ES-I3 (cell line): ENCODE data around the gene CABCOCO1.

Experiments used
- H3K36me3 ChIP-seq: 2 replicates; pipeline ENCODE4 v1.6.1; 2013; ENCODE audit warnings: mild to moderate bottlenecking, low read length, control low read depth, moderate library complexity; ENCODE audit not compliant: insufficient read depth
- H3K4me1 ChIP-seq: 2 replicates; pipeline ENCODE4 v1.6.1; 2013; ENCODE audit warnings: mild to moderate bottlenecking, control low read depth, low read length; ENCODE audit not compliant: insufficient read depth
- H3K9ac ChIP-seq: 2 replicates; pipeline ENCODE4 v1.6.1; 2013; ENCODE audit warnings: low read depth, mild to moderate bottlenecking, low read length, moderate library complexity
- H3K9me3 ChIP-seq: 2 replicates; pipeline ENCODE4 v1.6.1; 2013; ENCODE audit warnings: mild to moderate bottlenecking, low read length, moderate library complexity; ENCODE audit not compliant: control insufficient read depth, insufficient read depth

Gene CABCOCO1

GRCh38 chr10:61747307-61747706, 84.6 kb downstream of the CABCOCO1 start:
- no peaks in the 10 kb centered on the region for H3K9me3 ChIP-seq

GRCh38 chr10:61749291-61749690, 86.6 kb downstream of the CABCOCO1 start:
- H3K36me3 ChIP-seq: no peaks in the 10 kb centered on the region
- peaks cover 17% of the 10 kb centered on the region for H3K4me1 ChIP-seq
- no peaks in the 10 kb centered on the region for H3K9me3 ChIP-seq
- no peak overlapping the region for H3K9ac ChIP-seq

More at GRCh38 chr10:61747307-61747706, 84.6 kb downstream of the CABCOCO1 start:
- H3K9ac ChIP-seq: no peak overlapping the region
- H3K36me3 ChIP-seq: no peaks in the 10 kb centered on the region
- H3K4me1 ChIP-seq: peaks cover 4% of the 10 kb centered on the region

GRCh38 chr10:61750943-61751471, 88.3 kb downstream of the CABCOCO1 start:
- Histone ChIP-seq H3K4me1 (peaks cover 28% of the 10 kb centered on the region), H3K9ac (no peak overlapping the region), H3K36me3 (no peaks in the 10 kb centered on the region), H3K9me3 (no peaks in the 10 kb centered on the region)

- no peaks in the 10 kb centered on the region for H3K9me3 ChIP-seq
- peaks cover 28% of the 10 kb centered on the region for H3K4me1 ChIP-seq
- H3K36me3 ChIP-seq: no peaks in the 10 kb centered on the region
- H3K9ac ChIP-seq: no peak overlapping the region
Observed at GRCh38 chr10:61751599-61751998, 88.9 kb downstream of the CABCOCO1 start.

GRCh38 chr10:61752111-61753011, 89.6 kb downstream of the CABCOCO1 start:
- H3K9ac ChIP-seq: no peak overlapping the region
- no peaks in the 10 kb centered on the region for H3K9me3 ChIP-seq
- H3K4me1 ChIP-seq: peaks cover 30% of the 10 kb centered on the region
- no peaks in the 10 kb centered on the region for H3K36me3 ChIP-seq

- H3K4me1 ChIP-seq: peaks cover 38% of the 10 kb centered on the region
- no peaks in the 10 kb centered on the region for H3K36me3 ChIP-seq
- H3K9me3 ChIP-seq: no peaks in the 10 kb centered on the region
- H3K9ac ChIP-seq: no peak overlapping the region
Observed at GRCh38 chr10:61753453-61753852, 90.7 kb downstream of the CABCOCO1 start.

GRCh38 chr10:61754587-61755550, 92.1 kb downstream of the CABCOCO1 start:
- no peaks in the 10 kb centered on the region for H3K36me3 ChIP-seq
- no peaks in the 10 kb centered on the region for H3K9me3 ChIP-seq
- H3K9ac ChIP-seq: no peak overlapping the region
- peaks cover 38% of the 10 kb centered on the region for H3K4me1 ChIP-seq

- H3K9me3 ChIP-seq: no peaks in the 10 kb centered on the region
- H3K36me3 ChIP-seq: no peaks in the 10 kb centered on the region
- no peak overlapping the region for H3K9ac ChIP-seq
- H3K4me1 ChIP-seq: peaks cover 38% of the 10 kb centered on the region
Observed at GRCh38 chr10:61757001-61757400, 94.3 kb downstream of the CABCOCO1 start.

- peaks cover 30% of the 10 kb centered on the region for H3K4me1 ChIP-seq
- no peaks in the 10 kb centered on the region for H3K36me3 ChIP-seq
- no peak overlapping the region; the same call in 1 of the 2 replicates for H3K9ac ChIP-seq
- no peaks in the 10 kb centered on the region for H3K9me3 ChIP-seq
Observed at GRCh38 chr10:61757525-61758397, 95.0 kb downstream of the CABCOCO1 start.

GRCh38 chr10:61758433-61758832, 95.7 kb downstream of the CABCOCO1 start:
- no peak overlapping the region for H3K9ac ChIP-seq
- no peaks in the 10 kb centered on the region for H3K36me3 ChIP-seq
- no peaks in the 10 kb centered on the region for H3K9me3 ChIP-seq
- peaks cover 29% of the 10 kb centered on the region for H3K4me1 ChIP-seq

GRCh38 chr10:61759751-61760150, 97.0 kb downstream of the CABCOCO1 start:
- Histone ChIP-seq H3K4me1 (peaks cover 16% of the 10 kb centered on the region), H3K9ac (no peak overlapping the region), H3K36me3 (no peaks in the 10 kb centered on the region), H3K9me3 (no peaks in the 10 kb centered on the region)

- H3K9ac ChIP-seq: no peak overlapping the region
- peaks cover 10% of the 10 kb centered on the region for H3K4me1 ChIP-seq
- no peaks in the 10 kb centered on the region for H3K36me3 ChIP-seq
- no peaks in the 10 kb centered on the region for H3K9me3 ChIP-seq
Observed at GRCh38 chr10:61760943-61761824, 98.5 kb downstream of the CABCOCO1 start.

GRCh38 chr10:61761825-61762217, 99.1 kb downstream of the CABCOCO1 start:
- H3K9ac ChIP-seq: no peak overlapping the region
- no peaks in the 10 kb centered on the region for H3K9me3 ChIP-seq
- no peaks in the 10 kb centered on the region for H3K36me3 ChIP-seq
- H3K4me1 ChIP-seq: peaks cover 11% of the 10 kb centered on the region
